Skeletal muscle tissue (tissue), 4 donors: Measurements from ENCODE around the gene PKHD1. TPM values are rescaled to one million over a fixed set of nuclear protein-coding genes. Genes with fewer than 3 reads are reported as not detected.
A peak's percentile ranks its signal among the peaks of the same experiment; 100 is the strongest.

Source experiments
- H3K27ac ChIP-seq: one replicate; pipeline ENCODE4 v1.7.0; 2013; ENCODE audit warnings: mild to moderate bottlenecking, low read depth, low read length, inconsistent platforms
- H3K27me3 ChIP-seq, 3 donors: one replicate each; pipeline ENCODE4 v1.7.0; 2013; ENCODE audit warnings: low read length in 3 of 3; ENCODE audit not compliant: control insufficient read depth in 3 of 3, insufficient read depth in 3 of 3
- H3K36me3 ChIP-seq, 3 donors: one replicate each; pipeline ENCODE4 v1.7.0; 2013; ENCODE audit warnings: low read length in 3 of 3; ENCODE audit not compliant: control insufficient read depth in 3 of 3, insufficient read depth in 3 of 3
- H3K4me1 ChIP-seq, 3 donors: one replicate each; pipeline ENCODE4 v1.7.0; 2013; ENCODE audit warnings: low read length in 3 of 3, mild to moderate bottlenecking in 3 of 3; ENCODE audit not compliant: control insufficient read depth in 3 of 3, insufficient read depth in 3 of 3
- H3K4me3 ChIP-seq, 3 donors: one replicate each; pipeline ENCODE4 v1.7.0; 2013; ENCODE audit warnings: low read length in 3 of 3
- H3K9ac ChIP-seq, 3 donors: one replicate each; pipeline ENCODE4 v1.7.0; 2013; ENCODE audit warnings: low read length in 3 of 3, mild to moderate bottlenecking in 3 of 3, moderate library complexity in 2 of 3, low read depth in 1 of 3
- H3K9me3 ChIP-seq, 3 donors: one replicate each; pipeline ENCODE4 v1.7.0; 2013; ENCODE audit warnings: low read length in 3 of 3; ENCODE audit not compliant: control insufficient read depth in 3 of 3
- total RNA-seq: library from RNA; depleted of rRNA; stranded (reverse); fragments of >200 nt; gene quantifications from one replicate; pipeline ENCODE4 v1.2.3, GENCODE V29; 2014
- donor health status: Osteomylitis.

The PKHD1 gene
- total RNA-seq, 1 donor from 2014 or later, result 38.6 TPM

DNA sequence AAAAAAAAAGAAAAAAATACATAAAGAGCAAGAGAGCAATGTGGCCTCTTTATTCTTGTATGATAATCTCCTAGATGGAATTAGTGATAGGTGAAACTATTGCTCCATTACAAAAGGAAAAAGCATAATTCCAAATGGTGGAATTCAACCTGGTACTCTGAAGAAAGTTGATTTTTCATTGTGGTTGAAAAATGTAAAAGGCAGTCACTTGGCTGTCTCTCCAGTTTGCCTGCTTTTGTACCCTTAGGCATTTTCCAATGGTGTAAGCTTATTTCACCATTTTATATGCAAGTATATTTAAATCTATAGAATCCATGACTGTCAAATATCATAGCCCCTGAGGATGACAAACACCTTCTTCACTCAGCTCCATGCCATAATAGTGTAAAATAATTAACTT, 38.8 kb upstream of the PKHD1 start:
- H3K4me3 ChIP-seq, result no peak overlapping the region
- no peak overlapping the region for H3K27ac ChIP-seq
- no peaks in the 10 kb centered on the region for H3K36me3 ChIP-seq
- no peak overlapping the region for H3K9ac ChIP-seq
- H3K27me3 ChIP-seq, result no peaks in the 10 kb centered on the region
- H3K9me3 ChIP-seq, result no peaks in the 10 kb centered on the region
- H3K4me1 ChIP-seq, result no peaks in the 10 kb centered on the region

DNA sequence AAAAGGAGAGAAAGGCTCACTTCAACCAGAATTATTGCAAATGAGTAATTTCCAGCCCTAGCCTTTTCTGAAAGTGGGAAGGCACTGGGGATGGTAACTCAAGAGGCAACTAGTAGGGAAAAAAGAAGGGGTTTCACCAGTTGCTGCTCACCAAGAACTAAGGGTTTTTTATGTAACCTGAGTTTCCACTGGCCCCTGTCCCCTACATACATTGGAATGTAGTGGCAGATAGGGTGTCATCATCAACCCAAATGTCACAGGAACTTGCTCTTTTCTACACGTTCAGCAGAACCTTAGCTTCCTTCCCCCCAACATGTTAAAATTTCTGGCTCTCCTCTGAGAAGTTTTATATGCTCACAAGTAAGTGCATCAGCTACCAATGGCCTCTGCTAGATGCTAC, 38.2 kb upstream of the PKHD1 start:
- no peak overlapping the region for H3K27ac ChIP-seq

DNA sequence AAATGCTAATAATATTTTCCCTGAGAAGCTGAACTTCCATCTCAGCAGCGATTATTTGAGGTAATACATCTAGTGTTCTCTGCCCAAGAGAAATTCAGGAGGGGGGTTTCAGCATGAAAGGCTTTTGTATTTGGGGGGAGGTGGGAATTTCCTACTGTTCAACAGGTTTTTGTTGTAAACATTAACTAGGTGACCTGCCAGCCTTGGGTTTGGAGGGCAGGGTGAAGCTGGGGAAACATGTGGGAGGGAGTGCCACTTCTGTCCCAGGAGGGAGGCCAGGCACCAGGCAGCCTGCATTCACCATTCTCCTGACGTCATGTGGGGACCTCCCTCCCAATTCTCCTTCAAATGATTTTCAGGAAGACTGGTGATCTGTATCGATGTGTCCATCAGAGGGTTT, 37.7 kb upstream of the PKHD1 start:
- no peak overlapping the region for H3K9ac ChIP-seq
- H3K36me3 ChIP-seq, result no peaks in the 10 kb centered on the region
- no peak overlapping the region for H3K4me3 ChIP-seq
- no peaks in the 10 kb centered on the region for H3K9me3 ChIP-seq
- no peaks in the 10 kb centered on the region for H3K27me3 ChIP-seq
- no peaks in the 10 kb centered on the region for H3K4me1 ChIP-seq
- no peak overlapping the region for H3K27ac ChIP-seq

More for the DNA sequence above, 38.2 kb upstream of the PKHD1 start:
- no peaks in the 10 kb centered on the region for H3K36me3 ChIP-seq
- H3K27me3 ChIP-seq, result no peaks in the 10 kb centered on the region
- no peaks in the 10 kb centered on the region for H3K4me1 ChIP-seq
- H3K9ac ChIP-seq, result no peak overlapping the region
- no peaks in the 10 kb centered on the region for H3K9me3 ChIP-seq
- no peak overlapping the region for H3K4me3 ChIP-seq

DNA sequence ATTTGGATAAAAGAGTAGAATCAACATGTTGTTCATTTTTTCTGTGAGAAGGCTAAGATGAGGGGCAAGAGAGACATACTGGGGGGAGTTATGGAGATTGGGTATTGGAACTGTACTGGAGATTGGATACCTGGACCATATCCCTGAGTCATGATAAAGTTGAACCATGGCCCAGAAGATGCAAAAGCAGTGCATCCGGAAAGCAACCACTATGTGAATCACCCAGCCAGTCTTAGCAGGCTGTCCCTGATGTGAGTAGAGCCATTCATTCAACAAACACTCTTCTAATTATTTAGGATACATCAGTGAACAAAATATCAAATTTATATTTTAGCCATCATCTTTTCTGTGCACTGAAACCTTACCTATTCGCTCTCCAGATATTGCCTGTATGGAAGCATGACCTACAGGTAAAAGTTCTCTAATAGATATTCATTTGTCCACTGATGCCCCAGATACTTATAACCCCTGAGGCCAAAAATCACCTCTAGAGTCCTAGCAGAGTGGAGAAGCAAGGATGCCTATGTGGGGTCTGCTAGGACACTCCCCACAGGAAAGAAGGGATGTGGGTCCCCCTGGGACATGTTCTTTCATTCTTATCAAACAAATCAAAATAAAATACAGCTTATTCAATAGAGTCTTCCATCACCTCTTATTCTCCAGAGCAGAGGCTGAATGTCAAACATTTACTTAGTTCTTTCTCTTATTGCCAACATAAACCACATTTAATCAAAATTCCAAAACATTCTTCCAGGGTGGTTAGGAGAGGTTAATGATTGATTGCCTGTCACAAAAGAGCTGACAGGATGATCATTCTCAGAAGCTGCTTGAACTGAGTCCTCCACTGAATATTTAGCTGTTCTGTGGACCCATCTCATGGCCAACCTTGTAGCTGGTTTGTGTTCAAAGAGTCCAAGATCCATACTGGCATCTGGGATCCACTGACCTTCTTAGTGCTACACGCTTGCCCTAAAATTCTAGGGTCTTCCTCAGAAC, 37.0 kb upstream of the PKHD1 start:
- Histone ChIP-seq H3K9ac (no peak overlapping the region), H3K4me1 (no peaks in the 10 kb centered on the region), H3K9me3 (no peaks in the 10 kb centered on the region), H3K4me3 (no peak overlapping the region), H3K27me3 (no peaks in the 10 kb centered on the region), H3K36me3 (no peaks in the 10 kb centered on the region), H3K27ac (no peak overlapping the region)

DNA sequence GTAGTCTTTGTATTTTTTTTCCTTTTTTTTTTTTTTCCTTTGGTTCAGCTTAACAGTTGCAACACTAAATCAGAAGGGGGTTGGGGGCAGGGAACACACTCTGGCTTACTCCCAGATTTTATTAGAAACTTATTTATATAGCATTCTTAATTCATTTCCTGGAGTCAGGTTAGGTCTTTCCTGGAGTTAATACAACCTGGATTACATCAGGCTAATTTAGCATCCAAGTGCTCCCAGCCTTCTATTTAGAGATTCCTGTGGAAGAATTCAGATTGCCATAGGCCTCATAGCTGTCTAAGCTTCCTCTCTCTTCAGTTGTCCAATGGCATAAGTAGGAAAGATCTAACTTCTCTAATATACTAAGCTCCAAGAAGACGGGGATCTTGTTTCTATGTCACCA, 35.8 kb upstream of the PKHD1 start:
- Histone ChIP-seq H3K36me3 (no peaks in the 10 kb centered on the region), H3K27me3 (no peaks in the 10 kb centered on the region), H3K4me3 (no peak overlapping the region), H3K9ac (no peak overlapping the region), H3K27ac (no peak overlapping the region), H3K4me1 (no peaks in the 10 kb centered on the region), H3K9me3 (no peaks in the 10 kb centered on the region)

DNA sequence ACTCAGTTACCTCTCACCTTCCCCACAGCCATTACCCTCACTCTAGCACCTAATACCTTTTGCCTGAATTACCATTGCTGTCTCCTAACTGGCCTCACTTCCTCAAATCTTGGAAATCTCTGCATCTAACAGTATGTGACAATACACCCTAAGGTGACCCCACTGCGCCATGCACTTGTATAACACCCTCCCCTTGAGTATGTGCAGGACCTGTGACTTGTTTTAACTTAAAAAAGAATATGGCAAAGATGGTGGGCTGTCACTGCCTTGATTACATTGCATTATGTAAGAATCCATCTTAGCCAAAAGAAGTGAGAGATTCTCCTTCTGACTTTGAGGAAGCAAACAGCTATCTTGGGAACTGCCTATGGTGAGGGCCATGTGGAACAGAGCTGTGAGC, 29.9 kb upstream of the PKHD1 start:
- H3K9ac ChIP-seq, result no peak overlapping the region
- H3K4me1 ChIP-seq, result peaks cover 6 to 18% (median 13%) of the 10 kb centered on the region in 3 donors
- H3K36me3 ChIP-seq, result no peaks in the 10 kb centered on the region
- H3K4me3 ChIP-seq, result no peak overlapping the region
- H3K9me3 ChIP-seq, result no peaks in the 10 kb centered on the region
- no peak overlapping the region for H3K27ac ChIP-seq
- no peaks in the 10 kb centered on the region for H3K27me3 ChIP-seq

DNA sequence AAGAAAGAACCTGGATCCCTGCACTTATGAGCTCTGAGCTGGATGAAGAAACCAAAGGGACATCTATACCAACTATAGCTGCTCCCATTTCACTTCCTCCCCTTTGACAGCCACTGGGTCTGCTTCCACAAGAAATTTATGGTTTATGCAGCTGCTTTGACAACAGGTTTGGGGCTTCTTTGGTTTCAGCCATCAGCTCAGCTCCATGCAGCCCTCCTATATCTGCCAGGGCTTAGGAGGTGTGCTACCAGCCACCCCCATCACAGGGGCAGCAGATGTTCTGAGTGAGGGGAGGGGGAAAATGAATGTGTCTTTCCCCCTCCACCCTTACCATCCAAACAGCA, 29.2 kb upstream of the PKHD1 start:
- Histone ChIP-seq H3K4me3 (no peak overlapping the region), H3K4me1 (peaks cover 6 to 18% (median 13%) of the 10 kb centered on the region in 3 donors), H3K9me3 (no peaks in the 10 kb centered on the region), H3K27ac (peak overlapping the region; percentile 8), H3K36me3 (no peaks in the 10 kb centered on the region), H3K9ac (no peak overlapping the region), H3K27me3 (no peaks in the 10 kb centered on the region)

DNA sequence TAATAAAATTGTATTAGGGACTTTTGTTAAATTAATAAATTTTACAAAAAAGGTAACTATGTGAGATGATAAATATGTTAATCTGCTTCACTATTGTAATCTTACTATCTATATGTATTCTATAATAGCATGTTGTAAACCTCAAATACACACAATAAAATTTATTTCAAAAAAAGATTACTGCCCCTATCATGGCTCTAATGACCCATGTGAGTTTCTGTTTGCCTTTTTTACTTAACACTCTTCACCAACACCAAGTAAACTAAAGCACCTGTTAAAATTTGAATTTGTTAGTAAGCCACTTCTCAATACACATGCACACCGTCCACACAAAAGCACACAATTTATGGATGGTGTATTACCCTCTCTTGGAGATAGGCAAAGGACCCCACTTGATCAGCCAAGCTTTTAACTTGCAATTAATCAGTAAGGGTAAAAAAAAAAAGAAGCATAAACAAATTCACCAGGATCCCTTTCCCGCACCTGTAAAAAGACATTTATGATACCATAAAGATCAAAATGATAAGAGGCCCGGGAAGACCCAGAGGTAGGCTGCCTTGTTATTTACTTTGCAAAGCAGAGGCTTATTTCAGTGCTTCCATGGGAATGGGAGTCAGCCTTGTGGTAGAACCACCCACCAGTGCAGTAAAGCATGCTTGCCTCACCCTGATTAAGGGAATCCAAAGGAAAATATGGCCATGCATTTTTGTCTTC, 28.6 kb upstream of the PKHD1 start:
- no peaks in the 10 kb centered on the region for H3K27me3 ChIP-seq
- peaks cover 6 to 18% (median 13%) of the 10 kb centered on the region in 3 donors for H3K4me1 ChIP-seq
- no peak overlapping the region for H3K9ac ChIP-seq
- no peaks in the 10 kb centered on the region for H3K36me3 ChIP-seq
- H3K4me3 ChIP-seq, result no peak overlapping the region
- H3K9me3 ChIP-seq, result no peaks in the 10 kb centered on the region
- H3K27ac ChIP-seq, result peak overlapping the region; percentile 8

DNA sequence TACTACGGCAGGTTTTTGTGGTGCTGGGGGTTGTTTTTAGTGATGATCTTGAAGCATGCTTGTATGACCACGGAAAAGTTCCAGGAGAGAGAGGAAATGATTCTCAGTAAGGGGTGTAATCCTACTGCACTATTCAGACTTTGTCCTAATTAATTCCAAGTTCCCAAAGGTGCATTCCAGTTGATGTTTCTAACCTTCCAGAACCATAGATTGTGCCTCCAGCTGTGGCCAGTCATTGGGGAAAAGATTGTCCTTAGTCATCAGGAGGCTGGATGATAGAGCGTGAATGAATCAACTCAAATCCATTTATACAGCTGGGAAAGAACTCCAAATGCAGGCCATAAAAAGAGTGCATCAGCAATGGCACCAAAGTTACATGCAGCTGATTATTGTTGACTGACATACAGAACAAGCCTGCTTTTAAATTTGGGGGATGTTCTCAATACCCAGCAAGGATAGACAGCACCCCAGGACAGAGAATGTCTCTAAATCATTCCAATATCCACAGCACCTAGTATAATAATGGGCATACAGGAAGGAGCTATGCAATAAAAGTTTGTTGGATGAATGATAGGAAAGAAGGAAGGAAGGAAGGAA, 27.8 kb upstream of the PKHD1 start:
- Histone ChIP-seq H3K36me3 (no peaks in the 10 kb centered on the region), H3K9me3 (no peaks in the 10 kb centered on the region), H3K9ac (no peak overlapping the region), H3K4me1 (peaks cover 6 to 18% (median 13%) of the 10 kb centered on the region in 3 donors), H3K27ac (no peak overlapping the region), H3K27me3 (no peaks in the 10 kb centered on the region), H3K4me3 (no peak overlapping the region)

DNA sequence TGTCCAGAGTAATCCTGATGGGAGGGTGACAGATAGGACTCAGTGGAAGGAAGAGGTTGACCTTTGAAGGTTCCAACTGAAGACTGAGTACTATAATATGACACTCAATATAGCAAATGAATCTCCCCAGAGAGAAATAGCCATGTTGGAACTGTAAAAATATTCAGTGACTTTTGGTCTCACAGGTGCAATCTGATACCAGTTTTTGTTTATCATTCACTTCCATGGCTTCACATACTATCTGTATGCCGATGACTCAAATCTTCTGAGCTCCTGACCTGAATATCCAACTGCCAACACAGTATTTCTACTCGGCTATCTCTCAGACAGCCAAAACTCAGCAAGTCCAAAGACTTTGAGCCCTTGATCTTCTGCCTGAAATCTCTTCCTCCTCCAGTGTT, 21.8 kb upstream of the PKHD1 start:
- Histone ChIP-seq H3K4me1 (peaks cover 13 to 27% (median 14%) of the 10 kb centered on the region in 3 donors), H3K9me3 (no peaks in the 10 kb centered on the region), H3K36me3 (no peaks in the 10 kb centered on the region), H3K27me3 (no peaks in the 10 kb centered on the region), H3K27ac (peak overlapping the region; percentile 88), H3K9ac (peak overlapping the region in 1 of 3 donors; percentile 41), H3K4me3 (no peak overlapping the region)
